ENCODE measurements around the gene NUBPL.
A peak's percentile ranks its signal among the peaks of the same experiment; 100 is the strongest.

The NUBPL gene, protein sequence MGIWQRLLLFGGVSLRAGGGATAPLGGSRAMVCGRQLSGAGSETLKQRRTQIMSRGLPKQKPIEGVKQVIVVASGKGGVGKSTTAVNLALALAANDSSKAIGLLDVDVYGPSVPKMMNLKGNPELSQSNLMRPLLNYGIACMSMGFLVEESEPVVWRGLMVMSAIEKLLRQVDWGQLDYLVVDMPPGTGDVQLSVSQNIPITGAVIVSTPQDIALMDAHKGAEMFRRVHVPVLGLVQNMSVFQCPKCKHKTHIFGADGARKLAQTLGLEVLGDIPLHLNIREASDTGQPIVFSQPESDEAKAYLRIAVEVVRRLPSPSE

DNA sequence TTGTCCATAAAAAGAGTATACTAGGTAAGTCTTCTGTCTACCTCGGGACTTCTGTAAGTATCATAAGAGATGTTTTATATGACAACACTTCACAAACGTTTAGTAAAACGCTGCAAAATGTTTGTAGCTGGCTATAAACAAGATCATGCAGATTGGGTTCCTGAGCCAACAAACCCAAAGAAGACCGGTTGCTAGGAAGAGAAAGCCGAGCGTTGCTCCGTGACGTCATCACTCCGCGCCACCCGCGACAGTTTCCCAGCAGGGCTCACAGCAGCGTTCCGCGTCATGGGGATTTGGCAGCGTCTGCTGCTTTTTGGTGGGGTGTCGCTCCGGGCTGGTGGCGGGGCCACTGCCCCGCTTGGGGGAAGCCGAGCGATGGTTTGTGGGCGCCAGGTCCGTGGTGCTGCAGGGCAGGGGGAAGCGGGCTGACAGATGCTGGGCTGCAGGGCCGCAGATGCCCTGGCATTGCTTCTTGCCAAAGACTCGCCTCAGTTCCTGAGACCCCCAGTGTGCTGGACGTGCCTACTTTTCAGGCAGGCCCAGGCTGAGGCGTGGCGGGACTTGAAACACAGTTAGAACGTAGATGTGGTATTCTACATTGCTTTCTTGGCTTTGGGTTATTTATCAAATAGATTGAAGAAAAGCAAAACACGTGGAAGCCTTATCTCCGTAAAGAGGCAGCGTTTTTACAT lies at the start of gene NUBPL:
TSS of gene NUBPL (plus strand) at position 250 of the 692 bp plus-strand sequence. CDS start at position 286, 36 bp downstream.
- DNase-seq: peak; percentile 86

GRCh38 chr14:31527087-31527486 lies 34.1 kb upstream of the NUBPL start:
- DNase-seq: no peak

DNA sequence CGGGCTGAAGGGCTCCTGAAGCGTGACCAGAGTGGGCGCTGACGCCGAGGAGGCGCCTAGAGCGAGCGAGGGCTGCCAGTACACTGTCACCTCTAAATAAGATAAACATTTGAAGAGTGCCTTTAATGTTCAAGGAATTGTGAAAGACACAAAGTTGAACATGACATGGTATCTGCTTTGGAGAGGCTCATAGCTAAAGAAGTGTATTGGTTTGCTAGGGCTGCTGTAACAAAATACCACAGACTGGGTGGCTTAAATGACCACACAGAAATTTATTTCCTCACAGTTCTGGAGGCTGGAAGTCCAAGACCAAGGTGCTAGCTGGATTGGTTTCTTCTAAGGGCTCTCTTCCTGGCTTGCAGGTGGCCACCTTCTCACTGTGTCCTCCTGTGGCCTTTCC lies 33.7 kb upstream of the NUBPL start:
- DNase-seq: no peak

GRCh38 chr14:31529053-31529452 lies 32.2 kb upstream of the NUBPL start:
- DNase-seq: no peak

- no peak for DNase-seq
These were observed 31.1 kb upstream of the NUBPL start for GRCh38 chr14:31530136-31530535.

- DNase-seq: no peak
These were observed 24.8 kb upstream of the NUBPL start for GRCh38 chr14:31536201-31536960.

GRCh38 chr14:31541702-31542101 lies 19.5 kb upstream of the NUBPL start:
- DNase-seq: no peak

GRCh38 chr14:31543969-31544799 lies 17.0 kb upstream of the NUBPL start:
- no peak for DNase-seq

GRCh38 chr14:31544816-31545215 lies 16.4 kb upstream of the NUBPL start:
- DNase-seq: no peak

DNA sequence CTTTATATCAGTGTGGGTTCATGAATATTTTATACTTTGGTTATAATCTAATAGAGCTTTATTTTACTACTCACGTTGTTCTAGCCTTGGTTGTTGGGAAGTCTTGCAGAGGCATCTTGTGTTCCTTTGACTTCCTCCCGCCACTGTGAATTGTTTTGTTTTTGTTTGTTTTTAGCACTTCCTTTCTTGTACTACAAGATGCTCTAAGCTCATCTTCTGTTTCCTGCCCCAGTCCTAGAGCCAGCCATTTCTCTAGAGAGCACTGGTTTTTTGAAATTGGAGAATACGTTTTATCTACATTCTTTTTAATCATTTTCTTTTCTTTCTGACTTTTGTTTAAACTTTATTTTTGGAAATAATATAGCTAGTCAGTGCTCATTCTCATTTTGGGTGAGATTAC lies 15.9 kb upstream of the NUBPL start:
- DNase-seq: no peak

DNA sequence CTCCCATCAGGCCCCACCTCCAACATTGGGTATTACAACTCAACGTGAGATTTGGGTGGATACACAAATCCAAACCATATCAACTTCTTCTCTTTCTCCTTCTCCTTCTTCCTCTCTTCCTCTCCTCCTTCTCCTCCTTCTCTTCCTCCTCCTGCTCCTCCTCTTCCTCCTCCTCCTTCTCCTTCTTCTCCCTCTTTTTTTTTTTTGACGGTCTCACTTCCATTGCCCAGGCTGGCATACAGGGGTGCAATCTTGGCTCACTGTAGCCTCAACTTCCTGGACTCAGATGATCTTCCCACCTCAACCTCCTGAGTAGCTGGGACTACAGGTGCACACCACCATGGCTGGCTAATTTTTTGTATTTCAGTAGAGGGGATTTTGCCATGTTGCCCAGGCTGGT lies 11.4 kb upstream of the NUBPL start:
- DNase-seq: no peak

DNA sequence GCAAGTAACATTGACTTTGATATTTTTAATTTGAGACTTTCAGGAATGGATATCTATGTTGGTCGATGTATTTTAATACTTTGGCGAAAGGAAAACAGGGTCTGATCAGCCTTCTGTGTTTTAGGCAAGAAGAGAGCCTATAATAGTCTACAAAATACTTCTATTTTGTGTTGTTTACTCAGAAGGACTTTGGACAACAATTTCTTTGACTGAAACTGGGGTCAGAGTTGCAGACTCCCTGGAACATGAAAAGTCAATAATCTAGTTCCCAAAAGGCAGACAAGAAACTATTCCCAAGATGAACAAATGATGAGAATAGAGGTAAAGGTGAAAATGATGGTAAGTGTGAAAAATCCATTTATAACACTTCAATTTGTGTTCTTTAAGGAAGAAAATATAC lies 10.6 kb upstream of the NUBPL start:
- no peak for DNase-seq

DNA sequence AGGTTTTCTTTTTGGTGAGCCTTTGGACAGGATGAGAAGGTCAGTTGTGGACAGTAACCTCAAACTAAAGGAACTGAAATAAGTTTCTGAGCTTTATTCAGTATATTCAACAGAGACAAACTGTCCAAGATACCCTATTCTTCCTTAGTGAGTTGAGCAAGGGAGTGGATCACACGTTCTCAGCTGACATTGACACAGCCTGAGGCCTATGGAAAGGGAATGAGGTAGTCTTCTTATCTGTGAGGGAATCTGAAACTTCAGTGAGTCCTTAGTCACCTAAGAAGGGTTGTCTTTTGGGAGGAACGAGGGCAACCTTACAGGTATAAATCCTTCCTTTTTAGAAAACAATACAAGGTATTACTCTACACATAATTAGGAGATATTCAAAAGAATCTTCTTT lies 5.0 kb upstream of the NUBPL start:
- DNase-seq: no peak

- no peak for DNase-seq
These were observed 1.3 kb upstream of the NUBPL start for GRCh38 chr14:31559939-31560338.

GRCh38 chr14:31560759-31561154 lies 447 bp upstream of the NUBPL start:
- DNase-seq: no peak

DNA sequence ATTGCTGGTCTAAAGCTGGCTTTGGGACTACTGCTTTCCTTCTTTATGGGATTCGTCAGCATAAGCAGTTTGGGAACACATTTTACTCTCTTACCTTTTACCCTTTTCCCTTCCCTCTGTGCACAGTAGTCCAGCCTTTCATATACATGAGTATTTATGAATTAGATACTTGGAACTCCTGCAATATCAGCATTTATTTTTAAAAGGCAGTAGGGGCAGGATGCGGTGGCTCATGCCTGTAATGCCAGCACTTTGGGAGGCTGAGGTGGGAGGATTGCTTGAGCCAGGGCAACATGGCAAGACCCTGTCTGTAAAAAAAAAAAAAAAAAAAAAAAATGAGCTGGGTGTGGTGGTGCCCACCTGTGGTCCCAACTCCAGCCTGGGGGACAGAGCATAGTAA lies 3.0 kb downstream of the NUBPL start:
- no peak for DNase-seq

- no peak for DNase-seq
These were observed 5.3 kb downstream of the NUBPL start for GRCh38 chr14:31566456-31566855.

DNA sequence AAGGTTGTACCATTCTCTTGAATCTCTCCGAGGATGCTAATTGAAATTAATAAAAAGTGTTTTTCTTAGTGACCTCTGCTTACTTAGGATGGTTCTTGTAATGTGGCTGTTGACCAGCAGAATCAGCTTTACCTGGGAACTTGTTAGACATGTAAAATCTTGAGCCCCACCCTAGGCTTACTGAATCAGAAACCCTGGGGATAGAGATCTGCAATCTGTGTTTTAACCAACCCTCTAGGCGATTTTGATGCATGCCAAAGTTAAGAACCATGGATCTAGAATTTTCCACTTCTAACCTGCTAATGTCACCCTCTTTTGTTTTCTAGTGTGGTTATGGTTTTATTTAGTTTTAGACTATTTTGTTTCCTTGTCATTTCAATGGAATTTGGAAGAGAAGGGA lies 6.5 kb downstream of the NUBPL start:
- DNase-seq: no peak

DNA sequence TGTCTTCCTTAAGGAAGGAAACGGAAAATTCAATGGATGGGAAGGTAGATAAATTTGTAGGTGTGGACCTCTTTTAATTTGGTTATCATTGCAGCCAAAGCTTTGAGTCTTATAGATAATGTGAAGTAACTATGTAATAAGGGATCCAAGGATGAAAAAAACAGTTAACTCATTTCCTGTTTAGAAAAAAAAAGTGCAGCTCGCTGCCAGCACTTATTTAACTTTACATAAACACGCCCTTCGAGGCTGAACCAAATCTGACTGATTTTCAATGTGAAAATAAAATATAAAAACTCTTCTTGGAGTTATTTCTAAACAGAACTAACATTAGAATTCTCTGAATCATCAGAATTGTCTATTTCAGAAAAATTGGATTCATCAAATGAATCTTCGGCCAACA lies 7.0 kb downstream of the NUBPL start:
- no peak for DNase-seq

DNA sequence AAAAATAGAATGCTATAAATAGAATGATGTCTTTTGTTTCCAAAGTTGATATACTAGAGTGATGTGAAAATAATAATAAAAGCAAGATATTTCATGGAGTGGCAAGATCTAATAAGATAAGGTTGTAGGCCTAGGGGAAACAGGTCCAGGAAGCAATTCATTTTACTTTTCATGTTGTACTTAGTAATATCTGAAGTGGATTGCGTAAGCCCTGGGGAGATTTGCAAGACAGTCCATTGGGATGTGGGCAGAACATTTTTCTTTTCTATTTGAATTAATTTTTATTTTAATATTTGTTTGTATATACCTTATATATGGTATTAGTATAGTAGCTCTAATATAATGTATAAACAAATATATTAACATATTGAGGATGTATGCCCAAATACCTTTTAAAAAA lies 7.5 kb downstream of the NUBPL start:
- no peak for DNase-seq

DNA sequence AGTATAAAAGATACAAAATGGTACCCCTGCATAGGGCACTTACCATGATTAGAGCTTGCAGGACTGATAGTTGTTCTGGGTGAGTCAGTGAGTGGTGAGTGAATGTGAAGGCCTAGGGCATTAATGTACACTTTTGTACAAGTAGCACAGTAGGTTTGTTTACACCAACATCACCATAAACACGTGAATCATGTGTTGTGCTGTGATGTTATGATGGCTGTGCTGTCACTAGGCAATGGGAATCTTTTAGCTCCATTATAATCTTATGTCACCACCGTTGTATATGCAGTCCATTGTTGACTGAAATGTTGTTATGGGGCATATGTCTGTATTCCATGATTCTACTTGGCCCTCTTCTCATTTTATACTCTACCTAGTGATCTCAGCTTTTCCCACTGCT lies 11.8 kb downstream of the NUBPL start:
- DNase-seq: no peak

DNA sequence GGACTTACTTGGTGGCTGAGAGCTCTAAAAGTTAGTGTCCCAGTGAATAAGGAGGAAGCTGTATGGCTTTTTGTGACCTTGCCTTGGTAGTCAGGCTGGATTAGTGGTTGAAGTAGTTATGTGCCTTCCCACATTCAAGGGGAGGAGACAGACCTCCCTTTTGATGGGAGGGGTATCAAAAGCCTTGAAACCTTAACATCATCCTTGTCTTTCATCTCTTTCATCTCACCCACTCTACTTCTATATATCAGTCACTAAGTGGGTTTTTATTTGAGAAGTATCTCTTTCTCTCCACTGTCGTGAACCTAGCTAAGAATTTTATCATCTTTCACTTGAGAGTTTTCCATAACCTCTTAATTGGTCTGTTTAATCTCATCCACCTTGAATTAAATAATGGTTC lies 15.7 kb downstream of the NUBPL start:
- no peak for DNase-seq

- DNase-seq: no peak
These were observed 17.1 kb downstream of the NUBPL start for GRCh38 chr14:31578266-31578665.

All from NCI-H748 treated with DMSO at 0.1 percent for 48 hours (cell line).